Karpas-422 (cell line): ENCODE measurements around the gene GULP1. TPM values are rescaled to one million over a fixed set of nuclear protein-coding genes. Genes with fewer than 3 reads are reported as not detected.

ENCODE experiments used
- DNase-seq: peaks from one replicate; pipeline ENCODE4 v3.0.0-alpha.2; 2015
- H2AFZ ChIP-seq: fragments of 200-600 bp; sonication (generic); 2 replicates; pipeline ENCODE4 v1.6.1; 2014; ENCODE audit warnings: antibody characterized with exemption, low read length, mixed read lengths
- H3K27ac ChIP-seq: fragments of 200-600 bp; sonication (generic); 2 replicates; pipeline ENCODE4 v1.5.1; 2014; ENCODE audit warnings: mild to moderate bottlenecking, low read length, moderate library complexity
- H3K27me3 ChIP-seq: fragments of 200-600 bp; sonication (generic); 2 replicates; pipeline ENCODE4 v1.6.1; 2014; ENCODE audit warnings: low read length, mixed read lengths
- H3K36me3 ChIP-seq: fragments of 200-600 bp; sonication (generic); 2 replicates; pipeline ENCODE4 v1.6.1; 2014; ENCODE audit warnings: low read length, mixed read lengths; ENCODE audit not compliant: insufficient read depth
- H3K4me1 ChIP-seq: fragments of 200-600 bp; sonication (generic); 2 replicates; pipeline ENCODE4 v1.6.1; 2014; ENCODE audit warnings: mild to moderate bottlenecking, low read length, mixed read lengths
- H3K4me2 ChIP-seq: fragments of 200-600 bp; sonication (generic); 2 replicates; pipeline ENCODE4 v1.6.1; 2014; ENCODE audit warnings: low read length, low read depth, mild to moderate bottlenecking; ENCODE audit not compliant: poor library complexity, severe bottlenecking
- H3K4me3 ChIP-seq: fragments of 200-600 bp; sonication (generic); 2 replicates; pipeline ENCODE4 v1.5.1; 2014; ENCODE audit warnings: mild to moderate bottlenecking, antibody characterized with exemption, low read length, mixed read lengths
- H3K79me2 ChIP-seq: fragments of 200-600 bp; sonication (generic); 2 replicates; pipeline ENCODE4 v1.6.1; 2014; ENCODE audit warnings: mild to moderate bottlenecking, low read length, mixed read lengths
- H3K9ac ChIP-seq: fragments of 200-600 bp; sonication (generic); 2 replicates; pipeline ENCODE4 v1.6.0; 2014; ENCODE audit warnings: low read length
- H3K9me2 ChIP-seq: fragments of 200-600 bp; sonication (generic), shearing (Covaris generic); replicated peaks from 2 replicates; pipeline ENCODE4 v1.6.0; 2014; ENCODE audit warnings: mild to moderate bottlenecking, low read length, moderate library complexity; ENCODE audit not compliant: insufficient read depth
- H3K9me3 ChIP-seq: fragments of 300-700, 200-600 bp; sonication (generic); 2 replicates; pipeline ENCODE4 v1.6.1; 2014; ENCODE audit warnings: low read length, mixed read lengths
- H4K20me1 ChIP-seq: fragments of 200-600 bp; sonication (generic); 2 replicates; pipeline ENCODE4 v1.6.1; 2014; ENCODE audit warnings: mild to moderate bottlenecking, antibody characterized with exemption, low read length, low read depth; ENCODE audit not compliant: insufficient read depth
- total RNA-seq: library from RNA; depleted of rRNA; stranded (reverse); fragments of >200 nt; shearing (Covaris generic); gene quantifications from 2 replicates; pipeline ENCODE4 v1.2.3, GENCODE V29; 2014; ENCODE audit warnings: low replicate concordance

Gene GULP1
- total RNA-seq, 1 experiment from 2014 or later = 0.41 TPM

- Histone ChIP-seq H3K27me3 (no peaks in the 10 kb centered on the region), H3K4me1 (no peaks in the 10 kb centered on the region), H3K4me3 (no peak overlapping the region), H2AFZ (no peak overlapping the region), H3K36me3 (no peaks in the 10 kb centered on the region), H3K79me2 (no peaks in the 10 kb centered on the region), H3K9me3 (peaks cover 22% of the 10 kb centered on the region), H3K27ac (no peak overlapping the region), H3K9me2 (no peaks in the 10 kb centered on the region), H3K4me2 (no peak overlapping the region), H4K20me1 (no peaks in the 10 kb centered on the region), H3K9ac (no peak overlapping the region)
- no peak for DNase-seq
These were observed 329.2 kb downstream of the GULP1 start for GRCh38 chr2:188620916-188621315.

DNA sequence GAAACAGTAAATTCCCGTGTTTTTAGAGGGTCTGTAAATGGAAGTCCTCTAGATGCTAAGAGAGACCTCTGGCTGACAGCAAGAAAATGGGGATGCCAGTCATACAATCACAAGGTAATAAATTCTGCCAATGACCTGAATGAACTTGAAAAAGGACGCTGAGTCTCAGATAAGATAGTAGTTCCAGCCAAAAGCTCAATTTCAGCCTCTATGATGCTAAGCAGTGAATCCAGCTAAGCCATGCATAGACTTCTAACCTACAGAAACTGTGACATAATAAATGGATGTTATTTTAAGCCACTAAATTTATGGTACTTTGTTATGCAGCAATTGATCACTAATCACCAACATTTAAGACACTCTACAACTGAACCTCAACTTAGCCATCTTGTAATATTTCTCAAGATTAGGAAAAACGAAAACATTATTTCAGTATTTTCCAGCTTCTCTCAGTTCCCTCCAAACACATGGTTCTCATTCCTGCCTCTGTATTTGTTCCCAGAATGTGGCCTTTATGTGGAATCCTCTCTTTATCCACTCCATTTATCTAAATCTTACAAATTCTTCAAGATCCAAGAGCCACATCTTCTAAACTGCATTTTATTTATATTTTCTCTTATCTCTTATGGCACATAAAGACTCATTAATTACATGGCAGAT is 331.1 kb downstream of the GULP1 start:
- Histone ChIP-seq H3K36me3 (no peaks in the 10 kb centered on the region), H3K79me2 (no peaks in the 10 kb centered on the region), H3K27me3 (no peaks in the 10 kb centered on the region), H3K4me1 (no peaks in the 10 kb centered on the region), H3K9ac (no peak overlapping the region), H3K27ac (no peak overlapping the region), H3K4me2 (no peak overlapping the region), H4K20me1 (no peaks in the 10 kb centered on the region), H3K9me2 (no peaks in the 10 kb centered on the region), H3K4me3 (no peak overlapping the region), H3K9me3 (peaks cover 18% of the 10 kb centered on the region), H2AFZ (no peak overlapping the region)
- no peak for DNase-seq

GRCh38 chr2:188623995-188624643 is 332.4 kb downstream of the GULP1 start:
- peaks cover 14% of the 10 kb centered on the region for H3K9me3 ChIP-seq
- H3K9ac ChIP-seq = no peak overlapping the region
- no peaks in the 10 kb centered on the region for H3K27me3 ChIP-seq
- no peak overlapping the region for H3K4me2 ChIP-seq
- no peak overlapping the region for H2AFZ ChIP-seq
- H3K4me1 ChIP-seq = no peaks in the 10 kb centered on the region
- no peak overlapping the region for H3K27ac ChIP-seq
- no peaks in the 10 kb centered on the region for H3K36me3 ChIP-seq
- DNase-seq = no peak
- no peaks in the 10 kb centered on the region for H3K9me2 ChIP-seq
- no peaks in the 10 kb centered on the region for H4K20me1 ChIP-seq
- H3K79me2 ChIP-seq = no peaks in the 10 kb centered on the region
- H3K4me3 ChIP-seq = no peak overlapping the region

DNA sequence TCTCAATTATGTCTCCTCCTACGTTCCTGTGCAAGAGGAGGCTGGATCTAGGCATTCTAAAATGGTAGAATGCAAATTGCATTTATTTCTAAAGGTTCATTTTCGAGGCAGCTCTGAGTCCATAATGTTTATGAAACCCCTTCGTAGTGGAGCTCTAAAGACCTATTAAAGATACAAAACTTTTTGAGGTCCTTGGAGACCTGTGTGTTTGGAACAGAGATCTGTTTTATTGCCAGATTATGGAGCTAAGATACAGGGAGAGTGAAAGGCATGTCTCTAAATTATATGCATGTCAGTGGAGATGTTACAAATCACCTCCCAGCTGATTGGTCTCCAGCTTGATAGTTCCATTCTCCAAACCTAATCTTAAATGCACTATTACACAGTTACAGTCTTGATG is 335.8 kb downstream of the GULP1 start:
- no peak overlapping the region for H3K4me2 ChIP-seq
- H3K27ac ChIP-seq = no peak overlapping the region
- no peaks in the 10 kb centered on the region for H3K36me3 ChIP-seq
- no peaks in the 10 kb centered on the region for H3K9me2 ChIP-seq
- no peak overlapping the region for H3K4me3 ChIP-seq
- no peak for DNase-seq
- no peak overlapping the region for H2AFZ ChIP-seq
- H3K4me1 ChIP-seq = no peaks in the 10 kb centered on the region
- H3K27me3 ChIP-seq = no peaks in the 10 kb centered on the region
- no peaks in the 10 kb centered on the region for H3K9me3 ChIP-seq
- H4K20me1 ChIP-seq = no peaks in the 10 kb centered on the region
- no peaks in the 10 kb centered on the region for H3K79me2 ChIP-seq
- no peak overlapping the region for H3K9ac ChIP-seq

DNA sequence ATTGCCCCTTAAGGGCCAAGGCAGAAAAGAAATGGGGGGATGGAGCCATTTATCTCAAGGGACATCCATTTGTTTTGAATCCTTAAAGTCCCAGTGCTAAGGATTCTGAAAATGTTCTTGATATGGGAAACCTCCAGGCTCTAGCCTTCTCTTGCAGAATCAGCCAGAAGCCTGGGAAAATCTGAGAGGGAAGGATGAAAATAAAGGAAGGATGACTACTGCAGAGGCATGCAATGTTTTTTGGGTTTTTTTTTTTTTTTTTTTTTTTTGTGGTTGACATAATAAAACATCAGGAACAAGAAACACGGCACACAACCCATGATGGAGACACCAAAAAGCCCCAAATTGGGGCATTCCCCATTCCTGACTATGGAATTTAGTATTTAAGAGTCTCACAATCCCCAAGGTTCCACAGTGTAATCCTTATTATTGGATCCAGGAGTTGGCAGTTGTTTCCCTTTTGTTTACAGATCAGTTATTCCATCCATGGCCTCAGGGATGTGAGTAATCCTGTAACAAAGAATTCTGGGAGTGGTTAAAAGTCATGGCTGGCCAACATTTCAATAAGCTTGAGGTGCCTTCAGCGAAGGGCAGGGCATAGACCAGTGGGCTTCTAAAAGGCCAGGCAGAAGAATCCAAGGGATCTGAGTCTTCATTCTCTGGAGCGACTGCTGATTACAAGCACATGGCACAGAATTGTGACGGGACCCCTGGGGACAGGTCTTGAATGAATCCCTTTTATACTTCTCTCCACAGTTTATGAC is 337.5 kb downstream of the GULP1 start:
- Histone ChIP-seq H2AFZ (no peak overlapping the region), H3K27ac (no peak overlapping the region), H3K9me2 (no peaks in the 10 kb centered on the region), H3K36me3 (no peaks in the 10 kb centered on the region), H3K79me2 (no peaks in the 10 kb centered on the region), H3K9ac (no peak overlapping the region), H3K4me1 (no peaks in the 10 kb centered on the region), H4K20me1 (no peaks in the 10 kb centered on the region), H3K4me2 (no peak overlapping the region), H3K9me3 (no peaks in the 10 kb centered on the region), H3K27me3 (no peaks in the 10 kb centered on the region), H3K4me3 (no peak overlapping the region)
- DNase-seq = no peak

DNA sequence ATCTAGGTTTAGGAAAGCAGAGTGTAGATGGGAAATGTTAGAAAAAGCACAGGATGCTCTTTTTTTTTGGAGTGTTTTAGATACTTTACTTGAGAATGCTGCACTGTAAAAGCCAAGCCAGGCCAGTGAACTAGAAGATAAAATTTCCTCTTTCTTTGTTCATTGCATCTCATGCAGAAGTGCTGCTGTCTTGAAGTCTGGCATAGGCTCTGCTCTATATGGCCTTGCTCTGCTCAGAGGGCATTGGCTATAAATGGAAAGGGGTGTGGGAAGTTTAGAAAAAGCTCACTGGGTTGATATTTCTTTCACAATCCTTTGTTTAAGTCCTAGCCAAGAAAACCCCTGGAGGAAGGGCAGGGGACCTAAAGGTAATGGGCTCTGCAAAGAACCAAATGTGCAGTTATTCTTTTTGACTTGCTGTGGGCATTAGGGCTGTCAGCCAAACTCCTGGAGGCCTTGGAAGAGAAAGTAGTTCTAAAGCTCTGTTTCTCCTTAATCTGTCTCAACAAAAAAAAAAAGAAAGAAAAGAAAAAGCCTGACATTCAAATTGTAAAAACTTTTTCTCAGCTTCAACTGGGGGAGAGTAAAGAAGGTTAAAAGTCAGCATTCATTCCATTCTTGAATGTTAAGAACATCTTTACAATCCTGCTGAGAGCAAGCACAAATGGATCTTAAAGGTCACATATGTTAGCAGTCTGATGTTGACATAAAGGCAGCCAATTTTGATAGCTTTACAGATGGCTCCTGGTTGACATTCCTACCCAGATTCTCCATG is 338.3 kb downstream of the GULP1 start:
- no peak overlapping the region for H3K4me3 ChIP-seq
- no peaks in the 10 kb centered on the region for H3K4me1 ChIP-seq
- no peak overlapping the region for H3K4me2 ChIP-seq
- H3K9me3 ChIP-seq = no peaks in the 10 kb centered on the region
- no peaks in the 10 kb centered on the region for H3K36me3 ChIP-seq
- H3K27ac ChIP-seq = no peak overlapping the region
- H2AFZ ChIP-seq = no peak overlapping the region
- H3K79me2 ChIP-seq = no peaks in the 10 kb centered on the region
- no peak overlapping the region for H3K9ac ChIP-seq
- no peaks in the 10 kb centered on the region for H3K9me2 ChIP-seq
- DNase-seq = no peak
- H3K27me3 ChIP-seq = no peaks in the 10 kb centered on the region
- no peaks in the 10 kb centered on the region for H4K20me1 ChIP-seq

DNA sequence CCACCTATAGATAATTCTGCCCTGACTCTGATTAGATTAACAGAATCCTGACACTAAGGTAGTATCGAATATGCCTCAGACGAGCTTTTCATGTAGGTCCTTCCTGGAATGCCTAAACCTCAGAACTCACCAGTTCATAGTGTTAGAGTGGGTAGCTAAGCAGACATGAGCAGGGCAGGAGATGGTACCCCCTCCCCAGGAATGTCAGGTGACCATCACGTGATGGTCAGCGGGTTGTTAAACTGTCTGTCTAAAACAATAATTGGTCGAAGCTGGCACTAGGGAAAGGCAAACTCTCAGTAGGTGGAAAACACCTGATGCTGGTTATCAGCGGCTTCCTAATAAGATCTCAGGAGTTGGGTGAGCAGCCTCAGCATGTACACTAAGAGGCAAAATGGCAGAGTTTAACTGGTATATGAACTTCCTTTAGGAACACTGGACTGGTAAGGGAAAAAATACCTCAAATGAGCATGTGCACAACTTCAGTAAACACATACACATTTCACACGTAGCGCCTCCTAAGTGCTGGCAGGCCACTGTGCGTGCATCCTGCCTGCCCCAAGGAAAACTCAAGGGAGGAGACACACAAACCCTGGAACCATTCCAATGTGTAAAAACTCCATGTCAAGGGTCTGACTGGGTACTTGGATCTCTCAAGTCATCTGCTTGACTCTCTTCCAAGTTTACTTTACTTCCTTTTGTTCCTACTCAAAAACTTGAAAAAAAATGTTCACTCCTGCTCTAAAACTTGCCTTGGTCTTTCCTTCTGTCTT is 339.5 kb downstream of the GULP1 start:
- Histone ChIP-seq H3K4me3 (no peak overlapping the region), H4K20me1 (no peaks in the 10 kb centered on the region), H3K36me3 (no peaks in the 10 kb centered on the region), H3K27me3 (no peaks in the 10 kb centered on the region), H3K4me1 (no peaks in the 10 kb centered on the region), H3K79me2 (no peaks in the 10 kb centered on the region), H3K9ac (no peak overlapping the region), H2AFZ (no peak overlapping the region), H3K9me2 (no peaks in the 10 kb centered on the region), H3K27ac (no peak overlapping the region), H3K9me3 (peaks cover 3% of the 10 kb centered on the region; the same call in 1 of the 2 replicates), H3K4me2 (no peak overlapping the region)
- DNase-seq = no peak
